Stimulated activated CD8-positive, alpha-beta memory T cell treated with anti-CD3 and anti-CD28 coated beads, Interleukin-4, amount 100 ng/mL, for 1 hour (primary cell): Measurements from ENCODE around the gene CKMT2.

Source experiments
- DNase-seq, 2 donors: peaks; one replicate each; pipeline ENCODE4 v3.0.0-alpha.2; 2020; ENCODE audit warnings: low read depth in 2 of 2, low spot score in 1 of 2

The CKMT2 gene

DNA sequence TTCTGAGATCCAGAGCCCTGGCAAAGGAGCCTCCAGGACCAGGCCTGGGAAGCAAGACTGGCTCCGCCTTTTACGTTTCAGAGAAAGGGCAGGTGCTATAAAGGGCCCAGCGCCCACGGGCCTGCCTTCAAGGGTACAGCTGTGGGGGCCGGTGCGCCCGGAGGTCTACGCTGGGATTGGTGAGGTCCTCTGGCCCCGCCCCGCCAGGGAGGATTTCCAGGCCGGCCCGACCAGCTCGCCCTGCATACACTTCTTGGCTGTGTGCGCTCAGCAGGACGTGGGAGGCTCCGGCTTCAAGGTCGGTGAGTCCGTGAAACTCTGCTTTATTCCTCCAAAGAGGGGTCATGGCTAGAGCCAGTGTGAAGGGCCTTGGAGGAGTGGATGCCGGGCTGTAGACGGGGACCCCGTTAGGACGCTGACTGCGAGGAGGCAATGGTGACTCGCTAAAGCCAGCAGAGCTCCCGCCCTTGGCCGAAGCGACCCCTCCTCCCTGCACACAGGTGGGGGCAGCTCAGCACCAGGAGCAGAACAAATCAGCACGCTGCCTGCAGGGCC is at the start of gene CKMT2:
CKMT2 (plus strand) TSS at position 243 of the 555 bp plus-strand sequence. CDS start 17,811 bp downstream, outside the sequence.
- DNase-seq, result no peak

DNA sequence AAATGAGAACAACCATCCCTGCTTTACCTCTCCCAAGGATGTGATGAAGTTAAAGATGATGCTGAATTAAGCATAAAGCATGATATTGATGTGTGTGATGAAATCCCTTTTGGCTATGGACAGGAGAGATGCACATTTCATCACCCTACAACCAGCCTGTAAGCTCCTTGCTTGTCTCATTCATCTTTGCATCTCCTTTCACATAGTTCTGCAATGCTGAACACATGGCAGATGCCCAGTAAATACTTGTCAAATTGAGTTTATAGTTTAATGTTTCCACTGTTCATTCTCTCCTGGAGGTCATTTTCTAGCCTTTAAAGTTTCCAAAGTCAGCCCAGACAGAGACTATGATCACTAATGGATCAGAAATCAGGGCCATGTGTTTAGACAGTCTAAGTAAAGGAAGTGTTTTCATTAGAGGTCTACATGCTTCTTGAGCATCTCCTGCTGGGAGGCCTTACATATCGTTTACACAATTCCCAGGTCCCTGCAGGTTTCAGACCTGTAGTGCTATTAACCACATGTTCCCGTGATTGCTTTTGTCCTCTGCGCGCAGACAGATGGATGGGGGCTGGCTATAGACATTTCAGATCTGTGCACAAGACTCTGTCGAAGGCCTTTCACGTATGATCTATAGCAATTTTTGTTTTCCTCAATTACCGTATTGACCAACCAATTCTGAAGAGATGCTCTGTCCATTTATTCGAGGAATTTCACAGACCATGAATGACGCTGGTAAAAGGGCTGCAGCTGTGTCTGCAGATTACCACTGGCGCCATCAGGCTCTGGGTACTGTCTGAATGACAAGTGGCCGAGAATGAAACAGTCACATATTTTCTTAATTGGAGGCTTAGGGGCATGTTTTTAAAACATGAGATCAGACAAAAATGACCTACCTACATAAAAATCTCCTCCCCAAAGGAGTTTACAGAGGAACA is 49.0 kb upstream of the CKMT2 start:
- DNase-seq, result no peak

DNA sequence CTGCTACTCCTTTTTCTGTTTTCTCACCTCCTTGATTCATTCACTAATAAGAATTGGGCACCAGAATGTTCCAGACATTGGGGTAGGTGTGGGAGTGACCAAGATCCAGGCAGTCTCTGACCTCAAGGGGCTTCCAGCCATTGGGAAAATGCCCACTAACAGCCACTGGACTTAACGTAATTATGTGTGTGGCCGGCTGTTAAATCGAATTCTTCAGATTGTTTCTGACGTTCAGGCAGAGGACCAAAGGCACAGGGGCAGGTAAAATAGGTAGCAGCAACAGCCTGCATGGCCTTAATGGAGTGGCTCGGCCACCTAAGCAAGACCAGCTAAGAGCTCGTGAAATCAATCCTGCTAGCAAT is 48.4 kb upstream of the CKMT2 start:
- no peak for DNase-seq

DNA sequence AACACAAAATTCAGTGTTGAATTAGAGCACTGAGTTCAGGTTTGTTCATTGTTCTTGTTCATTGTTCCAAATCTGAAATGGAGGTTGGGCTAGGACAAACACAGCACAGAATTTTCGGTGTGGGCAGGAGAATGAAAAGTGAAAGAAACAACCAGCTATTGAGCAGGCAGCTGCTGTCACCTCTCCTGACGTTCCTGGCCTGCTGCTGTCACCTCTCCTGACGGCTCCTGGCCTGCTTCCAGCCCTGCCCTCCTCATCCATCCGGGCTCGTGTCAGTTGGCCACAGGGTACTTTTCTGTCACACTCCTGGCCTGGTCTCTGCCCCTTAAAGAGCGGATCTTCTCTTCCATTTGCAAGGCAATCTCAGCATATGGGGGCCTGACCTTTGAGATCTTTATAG is 45.2 kb upstream of the CKMT2 start:
- no peak for DNase-seq

DNA sequence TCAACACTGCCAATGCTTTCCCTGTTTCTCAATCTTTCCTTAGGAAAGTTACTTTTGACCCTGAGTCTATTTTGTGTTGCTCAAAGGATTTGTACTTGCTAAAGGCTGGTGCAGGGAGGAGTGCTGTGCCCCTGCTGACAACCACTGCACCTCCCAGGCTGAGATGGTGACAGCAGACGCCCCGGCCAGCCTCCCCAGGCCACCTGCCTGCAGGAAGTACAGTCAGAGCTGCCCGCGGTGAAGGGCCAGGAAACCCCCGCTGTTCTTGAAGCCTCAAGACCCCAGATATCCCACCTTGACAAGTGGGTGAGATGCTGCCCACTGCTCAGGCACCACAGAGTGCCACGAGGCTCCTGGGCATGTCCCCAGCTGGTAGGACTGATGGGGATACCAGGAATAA is 44.2 kb upstream of the CKMT2 start:
- DNase-seq, result no peak

DNA sequence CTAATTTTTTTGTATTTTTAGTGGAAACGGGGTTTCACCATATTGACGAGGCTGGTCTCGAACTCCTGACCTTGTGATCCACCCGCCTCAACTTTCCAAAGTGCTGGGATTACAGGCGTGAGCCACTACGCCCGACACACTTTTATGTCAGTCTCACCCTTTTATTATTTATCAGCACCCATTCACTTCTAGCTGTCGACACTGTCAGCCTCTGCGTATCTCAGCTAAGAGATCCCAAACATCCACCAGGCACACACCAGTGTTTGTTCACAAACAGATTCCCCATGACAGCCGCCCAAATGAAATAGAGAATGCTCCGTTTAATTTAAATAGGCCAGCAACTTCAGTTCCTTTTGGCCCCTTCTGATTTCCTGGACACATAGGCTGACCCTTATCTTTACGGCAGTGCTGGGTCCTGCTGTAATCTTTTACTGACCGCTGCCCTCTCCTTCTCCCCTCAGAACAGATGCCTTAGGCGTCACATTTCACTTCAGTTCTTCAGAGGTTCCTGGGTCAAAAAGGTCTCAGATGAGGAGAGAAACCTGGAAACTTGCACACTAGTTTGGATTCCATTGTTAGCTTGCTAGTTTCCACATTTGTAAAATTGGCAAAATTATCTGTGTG is 43.1 kb upstream of the CKMT2 start:
- DNase-seq, result no peak

DNA sequence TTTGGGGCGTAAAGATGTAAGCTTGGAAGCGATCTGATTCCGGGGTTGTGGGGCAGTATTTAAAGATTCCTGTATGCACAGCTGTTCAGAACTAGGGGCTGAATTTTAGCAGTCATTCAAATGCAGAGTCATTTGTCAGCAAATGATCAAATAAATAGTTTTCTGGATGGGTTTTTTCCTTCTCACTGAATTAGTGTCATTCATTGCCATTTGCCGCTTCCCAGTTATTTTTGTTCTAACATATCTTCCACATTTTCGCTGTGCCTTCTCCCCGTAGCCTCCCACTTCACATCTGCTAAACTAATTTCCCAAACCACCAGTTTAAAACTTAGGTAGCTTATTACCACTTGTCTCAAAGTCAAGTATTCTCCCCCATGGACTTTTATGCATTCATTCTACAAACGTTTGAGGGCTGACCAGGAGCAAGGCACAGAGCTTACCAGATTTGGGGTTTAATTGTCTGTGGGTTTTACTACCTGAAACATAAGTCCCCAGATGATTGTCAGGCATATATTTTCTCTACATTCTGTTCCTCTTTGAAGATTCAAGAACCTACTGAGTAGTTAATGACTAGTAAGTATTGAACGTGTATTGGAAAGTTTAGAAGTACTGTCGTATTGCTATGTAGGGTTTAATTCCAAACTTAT is 41.3 kb upstream of the CKMT2 start:
- no peak for DNase-seq

DNA sequence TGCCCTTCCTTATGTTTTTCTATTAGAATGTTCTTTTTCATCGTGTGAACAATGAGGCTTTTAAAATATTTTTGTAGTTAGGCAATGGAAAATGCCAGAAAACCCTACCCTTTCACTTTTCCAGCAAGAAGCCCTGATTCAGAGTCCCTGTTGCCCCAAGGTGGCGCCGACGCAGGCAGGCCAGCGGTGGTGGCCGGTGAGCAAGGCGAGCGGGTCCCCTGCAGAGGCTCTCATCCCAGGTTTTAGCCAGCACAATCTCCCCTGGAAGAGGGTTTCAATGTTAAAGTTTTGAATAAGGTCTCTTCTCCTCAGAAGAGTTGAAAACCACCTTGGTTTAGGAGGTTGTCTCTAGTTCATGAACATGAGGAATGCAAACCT is 40.8 kb upstream of the CKMT2 start:
- DNase-seq, result no peak

DNA sequence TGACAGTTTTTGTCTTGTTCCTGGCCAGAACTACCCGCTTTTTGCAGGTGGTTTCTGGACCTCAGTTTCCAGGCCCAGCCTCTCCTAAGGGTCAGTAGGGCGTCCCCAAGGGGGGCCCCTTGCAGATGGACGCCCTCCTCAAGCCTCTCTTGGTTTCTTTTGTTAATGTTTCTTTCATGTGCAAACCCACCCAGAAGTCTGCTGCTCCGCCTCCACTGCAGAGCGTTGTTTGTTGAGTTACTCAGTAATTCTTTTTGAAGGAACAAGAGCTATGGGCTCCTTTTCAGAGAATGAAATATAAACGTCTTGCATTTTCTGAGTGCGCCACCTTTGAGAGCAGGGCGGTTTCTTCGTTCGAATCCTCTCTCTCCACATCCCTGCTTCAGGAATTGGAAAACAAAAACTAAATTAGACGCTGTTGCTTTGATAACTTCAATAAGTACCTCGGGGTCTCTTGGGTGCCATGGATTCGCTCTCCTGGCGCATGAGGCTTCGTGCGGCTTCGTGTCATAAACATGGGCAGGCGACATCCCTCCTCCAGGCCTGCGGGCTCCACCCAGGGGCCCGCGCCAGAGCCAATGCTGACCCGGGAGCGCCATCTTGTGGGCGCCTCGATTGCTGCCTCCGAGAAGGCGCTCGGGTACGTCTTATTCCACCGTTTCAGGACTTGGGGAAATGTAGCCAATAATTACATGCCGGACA is 38.3 kb upstream of the CKMT2 start:
- peak; percentile 38 to 54 for DNase-seq

DNA sequence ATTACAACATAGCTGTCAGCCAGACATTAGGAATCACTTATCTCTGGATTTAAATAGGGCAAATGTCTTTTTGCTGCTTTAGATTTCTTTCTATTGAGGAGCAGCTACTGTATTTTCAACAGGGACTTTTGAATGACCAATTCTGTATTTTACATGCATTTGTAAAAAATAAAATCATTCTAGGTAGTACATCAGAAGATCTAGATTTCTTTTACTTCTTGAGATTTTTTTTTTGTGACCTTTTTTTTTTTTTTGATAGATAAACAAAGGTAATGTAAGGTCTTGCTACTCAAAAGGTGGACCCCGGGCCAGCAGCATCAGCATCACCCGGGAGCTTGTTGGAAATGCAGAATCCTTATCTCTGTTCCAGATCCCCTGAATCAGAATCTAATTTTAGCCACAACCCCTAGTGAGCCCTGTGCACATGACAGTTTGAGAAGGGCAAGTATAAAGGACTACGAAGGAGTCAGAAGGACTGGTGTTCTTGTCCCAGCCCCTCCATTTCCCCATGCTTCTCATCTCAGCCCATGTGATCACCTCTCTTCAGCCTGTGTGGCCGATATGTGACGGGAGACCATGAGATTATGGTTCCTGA is 37.7 kb upstream of the CKMT2 start:
- DNase-seq, result no peak

DNA sequence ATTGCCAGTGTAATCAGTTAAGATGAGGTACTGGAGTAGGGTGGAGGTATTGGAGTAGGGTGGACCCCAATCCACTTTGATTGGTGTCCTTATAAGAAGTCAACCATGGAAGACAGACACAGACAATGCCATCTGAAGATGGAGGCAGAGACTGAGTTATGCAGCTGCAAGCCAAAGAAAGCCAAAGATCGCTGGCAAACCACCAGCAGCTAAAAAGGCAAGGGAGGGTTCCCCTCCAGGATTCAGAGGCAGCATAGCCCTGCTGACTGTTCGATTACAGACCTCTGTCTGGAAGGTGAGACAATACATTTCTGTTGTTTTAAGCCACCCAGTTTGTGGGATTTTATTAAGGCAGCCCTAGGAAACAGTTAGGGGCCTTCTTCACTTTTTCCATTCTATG is 30.5 kb upstream of the CKMT2 start:
- DNase-seq, result no peak

DNA sequence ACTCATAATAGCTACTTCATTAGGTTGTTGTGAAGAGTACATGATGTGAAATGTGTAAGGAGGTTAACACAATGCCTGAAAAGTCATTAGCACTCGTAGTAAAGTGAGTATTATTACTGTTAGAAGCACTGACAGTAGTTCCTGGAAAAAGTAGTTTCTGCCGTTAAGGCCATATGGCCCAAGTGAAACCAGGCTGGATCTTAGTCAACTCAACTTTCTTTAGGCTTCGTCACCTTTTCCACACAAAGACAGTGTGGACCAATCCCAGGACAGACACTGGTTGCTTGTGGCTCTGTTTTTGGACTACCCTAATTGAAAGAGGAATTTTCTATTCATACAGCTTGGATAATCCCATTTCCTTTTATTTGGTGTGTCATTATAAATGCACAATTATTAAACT is 29.4 kb upstream of the CKMT2 start:
- no peak for DNase-seq

DNA sequence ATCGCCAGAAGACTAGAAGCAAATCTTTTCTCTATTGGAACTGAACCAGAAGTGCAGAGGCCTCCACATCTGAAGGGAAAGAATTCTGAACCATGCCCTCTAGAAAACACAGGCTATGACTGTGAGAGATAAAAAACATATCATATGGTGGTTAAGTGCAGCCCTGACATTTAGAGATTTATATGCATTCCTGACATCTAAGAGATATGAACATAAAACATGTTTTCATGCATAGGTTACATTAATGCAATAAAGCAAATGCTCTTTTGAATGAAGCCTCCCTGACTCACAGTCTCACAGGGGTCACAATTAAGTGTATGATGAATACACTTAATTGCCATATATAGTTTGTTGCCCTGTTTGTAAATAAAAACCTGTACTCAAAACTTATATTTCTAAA is 28.9 kb upstream of the CKMT2 start:
- no peak for DNase-seq

DNA sequence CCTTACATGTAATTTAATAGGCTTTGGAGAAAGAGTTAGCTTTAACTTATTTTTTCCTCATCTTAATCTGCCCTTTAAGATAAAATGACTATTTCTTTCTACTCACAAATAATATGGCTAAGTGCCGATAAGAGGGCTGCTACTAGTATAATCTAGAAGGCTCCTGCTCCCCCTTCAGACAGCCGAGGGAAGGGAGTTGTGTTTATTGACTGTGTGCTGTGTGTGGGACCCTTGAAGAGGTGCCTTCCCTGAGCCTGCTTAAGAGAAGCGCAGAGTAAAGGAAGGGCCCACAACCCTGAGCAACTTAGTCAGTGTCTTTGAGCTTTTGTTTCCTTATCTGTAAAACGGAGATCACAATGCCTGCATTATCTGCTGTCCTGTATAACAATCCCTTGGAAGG is 28.1 kb upstream of the CKMT2 start:
- DNase-seq, result no peak

DNA sequence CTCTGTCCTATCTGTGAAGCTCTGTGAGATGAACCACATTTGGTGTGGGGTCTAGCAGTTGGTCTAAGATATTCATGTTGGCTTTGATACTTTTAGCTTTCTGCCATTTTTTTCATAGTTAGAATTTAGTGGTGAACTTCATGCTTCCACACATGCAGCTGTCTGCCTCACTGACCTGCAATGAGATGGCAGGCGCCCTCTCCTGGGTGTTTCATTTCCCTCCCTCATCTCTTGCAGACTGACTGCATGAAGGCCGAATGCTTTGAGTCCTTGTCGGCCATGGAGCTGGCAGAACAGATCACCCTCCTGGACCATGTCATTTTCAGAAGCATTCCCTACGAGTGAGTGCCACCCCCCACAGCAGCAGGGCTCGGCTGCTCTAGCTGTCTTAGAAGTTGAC is 26.1 kb upstream of the CKMT2 start:
- no peak for DNase-seq

DNA sequence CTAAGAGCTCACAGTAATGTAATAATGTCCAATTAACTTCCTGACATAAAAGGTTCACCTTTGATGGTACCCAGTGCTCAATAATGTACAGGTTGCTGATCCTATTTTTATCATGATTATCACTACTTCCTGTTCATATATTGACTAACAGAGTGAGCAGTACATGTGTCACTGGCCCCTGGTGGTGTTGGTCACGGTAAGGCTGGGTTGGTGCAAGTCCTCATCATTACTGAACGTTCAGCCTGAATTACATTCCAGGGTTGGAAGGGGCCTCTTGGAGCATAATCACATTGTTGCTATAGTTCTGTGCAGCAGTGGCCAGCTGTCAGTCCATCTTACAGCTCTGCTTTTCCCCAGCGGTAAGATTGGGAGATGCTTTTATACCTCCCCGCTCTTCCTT is 24.2 kb upstream of the CKMT2 start:
- DNase-seq, result no peak

DNA sequence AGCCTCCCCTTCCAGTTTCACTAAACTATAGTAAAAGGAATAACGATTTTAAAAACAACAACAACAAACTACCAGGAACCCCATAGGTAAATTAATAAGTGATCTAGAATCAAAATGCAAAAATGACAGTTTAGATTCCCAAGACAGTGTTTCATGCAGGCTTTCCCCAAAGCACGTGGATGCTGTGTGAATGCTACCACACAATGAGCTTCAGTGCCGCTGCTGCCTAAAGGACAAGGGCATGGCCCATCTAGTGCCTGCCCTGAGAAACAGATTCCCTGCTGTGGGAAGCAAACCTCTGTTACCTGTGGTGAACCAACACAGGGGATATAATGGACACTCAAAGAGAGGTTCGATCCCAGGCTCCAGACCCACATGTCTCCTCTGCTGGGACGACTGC is 23.7 kb upstream of the CKMT2 start:
- no peak for DNase-seq

DNA sequence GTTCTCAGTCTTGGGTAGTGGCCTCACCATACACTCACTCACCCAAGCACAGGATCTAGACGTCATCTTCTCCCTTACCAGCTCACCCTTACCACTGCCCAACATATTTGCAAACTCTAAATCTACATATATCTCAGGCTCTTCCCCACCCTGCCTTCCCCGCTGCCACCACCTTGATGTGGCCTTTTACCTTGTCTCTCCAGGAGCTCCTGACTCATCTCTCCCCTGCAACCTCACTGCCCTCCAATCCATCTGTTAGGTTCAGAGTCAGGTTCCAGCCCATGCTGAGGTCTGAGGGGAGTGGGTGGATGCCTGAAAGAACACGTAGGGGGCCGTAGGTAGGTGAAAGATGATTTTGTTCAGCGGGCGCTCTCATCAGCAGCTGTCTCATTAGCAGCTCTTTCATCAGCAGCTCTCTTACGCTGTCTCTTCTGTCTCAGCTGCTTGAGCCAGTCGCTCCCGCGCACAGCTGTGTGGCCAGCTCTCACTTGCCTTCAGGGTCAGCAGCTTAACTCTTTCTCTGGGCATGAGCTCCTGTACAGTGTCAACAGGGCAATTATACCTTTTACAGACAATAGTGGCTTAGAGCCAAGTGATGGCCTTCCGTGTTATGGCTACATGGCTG is 23.1 kb upstream of the CKMT2 start:
- DNase-seq, result no peak

DNA sequence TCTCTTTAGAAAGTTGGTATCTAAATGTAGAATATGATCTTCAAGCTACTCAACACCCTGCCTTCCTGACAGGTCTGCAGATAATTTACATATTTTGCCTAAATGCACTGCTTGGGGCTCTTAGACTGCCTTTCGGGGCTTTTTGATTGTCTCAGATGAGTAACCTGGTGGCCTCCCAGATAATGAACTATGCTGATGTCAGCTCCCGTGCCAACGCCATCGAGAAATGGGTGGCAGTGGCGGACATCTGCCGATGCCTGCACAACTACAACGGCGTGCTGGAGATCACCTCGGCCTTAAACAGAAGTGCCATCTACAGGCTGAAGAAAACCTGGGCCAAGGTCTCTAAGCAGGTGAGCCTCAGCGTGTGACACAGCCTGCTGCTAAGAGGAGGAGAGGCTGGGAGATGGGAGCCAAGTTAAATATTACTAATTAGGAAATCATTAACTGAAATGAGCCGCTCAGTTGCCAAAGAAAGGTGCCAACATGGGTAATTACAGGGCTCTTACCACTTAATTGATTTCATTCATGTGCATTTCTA is 20.8 kb upstream of the CKMT2 start:
- no peak for DNase-seq

DNA sequence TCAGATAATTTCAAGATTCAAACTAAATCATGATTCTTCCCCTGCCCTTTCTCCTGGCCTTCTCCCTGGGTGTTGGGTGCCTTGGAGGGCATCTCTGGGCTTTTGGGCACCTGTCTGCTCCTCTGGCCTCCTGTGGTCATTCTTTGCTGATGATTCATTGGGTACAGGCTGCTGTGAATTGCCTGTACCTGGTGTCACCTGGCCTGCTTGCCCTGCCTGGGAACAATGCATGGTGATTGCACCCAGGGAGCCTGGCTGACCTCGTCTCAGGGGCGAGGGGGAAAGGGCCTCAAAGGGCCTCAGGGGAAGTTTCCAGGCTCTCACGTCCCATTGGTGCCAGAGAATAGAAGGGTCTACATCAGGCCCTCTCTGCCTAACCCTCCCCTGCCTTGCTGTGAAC is 20.1 kb upstream of the CKMT2 start:
- no peak for DNase-seq
